ENCODE measurements around the gene INPP5B. TPM values are rescaled to one million over a fixed set of nuclear protein-coding genes. Genes with fewer than 3 reads are reported as not detected.

INPP5B gene
- total and polyA plus RNA-seq, 2 donors (not counting 1 experiment from before 2014, with no cell fraction given): 23.6 to 55.0 TPM

- no peak for DNase-seq (ENCODE audit: low read depth in 2 of 2)
- Histone ChIP-seq H3K4me1 (ENCODE audit: control insufficient read depth, extremely low read depth, insufficient read depth, low read length) (no peaks in the 10 kb centered on the region), H3K9ac (ENCODE audit: insufficient read depth, low read length) (no peak overlapping the region), H3K27ac (ENCODE audit: insufficient read depth, low read length) (no peak overlapping the region), H3K4me3 (replicated peaks in 1 of 4; ENCODE audit: control extremely low read depth in 1 of 4, insufficient read depth in 1 of 4, low read depth in 3 of 4, low read length in 4 of 4) (no peak overlapping the region), H3K4me2 (ENCODE audit: extremely low read depth, insufficient read depth, low read length) (no peak overlapping the region), H3K36me3 (ENCODE audit: control insufficient read depth, insufficient read depth, low read length) (peaks cover 1% of the 10 kb centered on the region), H3K79me2 (ENCODE audit: control insufficient read depth, insufficient read depth, low read length) (no peaks in the 10 kb centered on the region), H2AFZ (ENCODE audit: low read length) (no peak overlapping the region), H3K9me3 (ENCODE audit: control insufficient read depth, insufficient read depth, low read depth, low read length) (no peaks in the 10 kb centered on the region), H4K20me1 (ENCODE audit: control insufficient read depth, extremely low read depth, insufficient read depth, low read length) (no peaks in the 10 kb centered on the region), H3K27me3 (ENCODE audit: control insufficient read depth, insufficient read depth, low read length) (no peaks in the 10 kb centered on the region)
- no peak for TF ChIP-seq CTCF (conservative IDR thresholded peaks at IDR 0.05 in 1 of 2, IDR thresholded peaks at IDR 0.05 in 1 of 2; ENCODE audit: low read depth in 1 of 2, low read length in 2 of 2)
- no peak for TF ChIP-seq EZH2 (IDR thresholded peaks at IDR 0.05; ENCODE audit: low read length, missing control alignments)
Measured at GRCh38 chr1:37893673-37894072, 53.2 kb downstream of the INPP5B start.

GRCh38 chr1:37892151-37893047 lies 54.5 kb downstream of the INPP5B start:
- Histone ChIP-seq H3K4me2 (ENCODE audit: extremely low read depth, insufficient read depth, low read length) (no peak overlapping the region), H3K27ac (ENCODE audit: insufficient read depth, low read length) (no peak overlapping the region), H3K27me3 (ENCODE audit: control insufficient read depth, insufficient read depth, low read length) (no peaks in the 10 kb centered on the region), H3K36me3 (ENCODE audit: control insufficient read depth, insufficient read depth, low read length) (peaks cover 3% of the 10 kb centered on the region), H4K20me1 (ENCODE audit: control insufficient read depth, extremely low read depth, insufficient read depth, low read length) (no peaks in the 10 kb centered on the region), H2AFZ (ENCODE audit: low read length) (no peak overlapping the region), H3K79me2 (ENCODE audit: control insufficient read depth, insufficient read depth, low read length) (no peaks in the 10 kb centered on the region), H3K9me3 (ENCODE audit: control insufficient read depth, insufficient read depth, low read depth, low read length) (no peaks in the 10 kb centered on the region), H3K4me3 (replicated peaks in 1 of 4; ENCODE audit: control extremely low read depth in 1 of 4, insufficient read depth in 1 of 4, low read depth in 3 of 4, low read length in 4 of 4) (no peak overlapping the region), H3K9ac (ENCODE audit: insufficient read depth, low read length) (no peak overlapping the region), H3K4me1 (ENCODE audit: control insufficient read depth, extremely low read depth, insufficient read depth, low read length) (no peaks in the 10 kb centered on the region)
- TF ChIP-seq EZH2 (IDR thresholded peaks at IDR 0.05; ENCODE audit: low read length, missing control alignments) (no peak), CTCF (conservative IDR thresholded peaks at IDR 0.05 in 1 of 2, IDR thresholded peaks at IDR 0.05 in 1 of 2; ENCODE audit: low read depth in 1 of 2, low read length in 2 of 2) (no peak)
- peak; percentile 45 to 55 for DNase-seq (ENCODE audit: low read depth in 2 of 2)

- Histone ChIP-seq H3K36me3 (ENCODE audit: control insufficient read depth, insufficient read depth, low read length) (peaks cover 7% of the 10 kb centered on the region), H3K4me3 (replicated peaks in 1 of 4; ENCODE audit: control extremely low read depth in 1 of 4, insufficient read depth in 1 of 4, low read depth in 3 of 4, low read length in 4 of 4) (no peak overlapping the region), H2AFZ (ENCODE audit: low read length) (no peak overlapping the region), H3K27me3 (ENCODE audit: control insufficient read depth, insufficient read depth, low read length) (no peaks in the 10 kb centered on the region), H3K79me2 (ENCODE audit: control insufficient read depth, insufficient read depth, low read length) (no peaks in the 10 kb centered on the region), H4K20me1 (ENCODE audit: control insufficient read depth, extremely low read depth, insufficient read depth, low read length) (no peaks in the 10 kb centered on the region), H3K4me2 (ENCODE audit: extremely low read depth, insufficient read depth, low read length) (no peak overlapping the region), H3K9ac (ENCODE audit: insufficient read depth, low read length) (no peak overlapping the region), H3K4me1 (ENCODE audit: control insufficient read depth, extremely low read depth, insufficient read depth, low read length) (no peaks in the 10 kb centered on the region), H3K9me3 (ENCODE audit: control insufficient read depth, insufficient read depth, low read depth, low read length) (no peaks in the 10 kb centered on the region), H3K27ac (ENCODE audit: insufficient read depth, low read length) (no peak overlapping the region)
- TF ChIP-seq EZH2 (IDR thresholded peaks at IDR 0.05; ENCODE audit: low read length, missing control alignments) (no peak), CTCF (conservative IDR thresholded peaks at IDR 0.05 in 1 of 2, IDR thresholded peaks at IDR 0.05 in 1 of 2; ENCODE audit: low read depth in 1 of 2, low read length in 2 of 2) (peak in 1 of 2 donors; percentile 33)
- DNase-seq (ENCODE audit: low read depth in 2 of 2): peak; percentile 28 to 49
Measured at GRCh38 chr1:37890378-37891014, 56.4 kb downstream of the INPP5B start.
